Neuronal stem cell (in vitro differentiated cells): Measurements from ENCODE around the gene VSIG10L.
A peak's percentile ranks its signal among the peaks of the same experiment; 100 is the strongest.

Source experiments
- DNase-seq: peaks from one replicate; pipeline ENCODE4 v3.0.0-alpha.2; 2013; ENCODE audit warnings: low spot score
- H2AFZ ChIP-seq: one replicate; pipeline ENCODE4 v1.6.1; 2013; ENCODE audit warnings: mild to moderate bottlenecking, low read length, inconsistent platforms
- H2AK5ac ChIP-seq: 2 replicates; pipeline ENCODE4 v1.6.1; 2013; ENCODE audit warnings: low read depth, mild to moderate bottlenecking, inconsistent platforms, low read length, moderate library complexity, mixed read lengths
- H2BK120ac ChIP-seq: 2 replicates; pipeline ENCODE4 v1.6.1; 2013; ENCODE audit warnings: low read depth, mild to moderate bottlenecking, inconsistent platforms, low read length, moderate library complexity, mixed read lengths
- H2BK12ac ChIP-seq: one replicate; pipeline ENCODE4 v1.6.1; 2013; ENCODE audit warnings: low read length, inconsistent platforms
- H2BK15ac ChIP-seq: 2 replicates; pipeline ENCODE4 v1.6.1; 2013; ENCODE audit warnings: mild to moderate bottlenecking, low read length, inconsistent platforms, mixed read lengths
- H2BK5ac ChIP-seq: one replicate; pipeline ENCODE4 v1.6.1; 2013; ENCODE audit warnings: inconsistent platforms, mild to moderate bottlenecking, low read length, moderate library complexity
- H3K14ac ChIP-seq: one replicate; pipeline ENCODE4 v1.6.1; 2013; ENCODE audit warnings: low read length, inconsistent platforms
- H3K18ac ChIP-seq: 2 replicates; pipeline ENCODE4 v1.6.1; 2013; ENCODE audit warnings: low read length, inconsistent platforms
- H3K23ac ChIP-seq: 2 replicates; pipeline ENCODE4 v1.6.1; 2013; ENCODE audit warnings: low read depth, mild to moderate bottlenecking, mixed read lengths, low read length, inconsistent platforms; ENCODE audit not compliant: poor library complexity
- H3K27ac ChIP-seq: replicated peaks from 3 replicates; pipeline ENCODE4 v1.5.1; 2013; ENCODE audit warnings: low read length, inconsistent platforms
- H3K27me3 ChIP-seq, 3 experiments: 2 replicates each; pipeline ENCODE4 v1.6.1; 2013; ENCODE audit warnings: low read length in 3 of 3, mild to moderate bottlenecking in 2 of 3, inconsistent platforms in 1 of 3, low read depth in 1 of 3, mixed read lengths in 1 of 3, moderate library complexity in 1 of 3; ENCODE audit not compliant: control insufficient read depth in 3 of 3, insufficient read depth in 3 of 3
- H3K36me3 ChIP-seq, 2 donors: replicated peaks in 1 of 2; 2 replicates each; pipeline ENCODE4 v1.6.1; 2013; ENCODE audit warnings: low read length in 2 of 2; ENCODE audit not compliant: control insufficient read depth in 2 of 2, insufficient read depth in 2 of 2
- H3K4ac ChIP-seq: 2 replicates; pipeline ENCODE4 v1.6.1; 2013; ENCODE audit warnings: inconsistent platforms, mild to moderate bottlenecking, low read length, moderate library complexity
- H3K4me1 ChIP-seq, 2 donors: 1 replicate in 1 of 2; 2 replicates in 1 of 2; pipeline ENCODE4 v1.6.1; 2013; ENCODE audit warnings: low read length in 2 of 2, low read depth in 1 of 2; ENCODE audit not compliant: control insufficient read depth in 2 of 2, insufficient read depth in 1 of 2
- H3K4me2 ChIP-seq: one replicate; pipeline ENCODE4 v1.6.1; 2013; ENCODE audit warnings: mild to moderate bottlenecking, low read length, inconsistent platforms; ENCODE audit not compliant: insufficient read depth, poor library complexity, severe bottlenecking
- H3K4me3 ChIP-seq, 2 donors: 2 replicates each; pipeline ENCODE4 v1.5.1; 2013; ENCODE audit warnings: low read length in 2 of 2, mild to moderate bottlenecking in 2 of 2, inconsistent platforms in 1 of 2, moderate library complexity in 1 of 2
- H3K79me1 ChIP-seq: one replicate; pipeline ENCODE4 v1.6.1; 2013; ENCODE audit warnings: low read depth, mild to moderate bottlenecking, inconsistent platforms, low read length, moderate library complexity
- H3K9ac ChIP-seq: one replicate; pipeline ENCODE4 v1.6.1; 2013; ENCODE audit warnings: mild to moderate bottlenecking, low read depth, low read length, inconsistent platforms; ENCODE audit not compliant: poor library complexity
- H3K9me3 ChIP-seq, 2 donors: replicated peaks in 1 of 2; 2 replicates each; pipeline versions ENCODE3 to v1.6.1; 2013; ENCODE audit warnings: low read length in 2 of 2, mild to moderate bottlenecking in 2 of 2, inconsistent platforms in 1 of 2, low read depth in 1 of 2, mixed read lengths in 1 of 2, moderate library complexity in 1 of 2; ENCODE audit not compliant: control insufficient read depth in 2 of 2, insufficient read depth in 1 of 2
- H4K8ac ChIP-seq: one replicate; pipeline ENCODE4 v1.6.1; 2013; ENCODE audit warnings: low read depth, mild to moderate bottlenecking, inconsistent platforms, low read length, moderate library complexity
- H4K91ac ChIP-seq: one replicate; pipeline ENCODE4 v1.6.1; 2013; ENCODE audit warnings: low read length, low read depth, mild to moderate bottlenecking, inconsistent platforms; ENCODE audit not compliant: poor library complexity
- WGBS, 2 donors: extraction: QIAGEN DNeasy Blood & Tissue Kit; methylation state at CpG; one replicate each; pipeline ENCODE4 v1.1.7; 2013; ENCODE audit warnings: missing lambda C conversion rate in 2 of 2, mixed read lengths in 1 of 2; ENCODE audit not compliant: insufficient read length in 2 of 2, insufficient replicate concordance in 1 of 2; ENCODE audit errors: extremely low coverage in 2 of 2; 5-methylcytosine and 5-hydroxymethylcytosine counted together

The VSIG10L gene

DNA sequence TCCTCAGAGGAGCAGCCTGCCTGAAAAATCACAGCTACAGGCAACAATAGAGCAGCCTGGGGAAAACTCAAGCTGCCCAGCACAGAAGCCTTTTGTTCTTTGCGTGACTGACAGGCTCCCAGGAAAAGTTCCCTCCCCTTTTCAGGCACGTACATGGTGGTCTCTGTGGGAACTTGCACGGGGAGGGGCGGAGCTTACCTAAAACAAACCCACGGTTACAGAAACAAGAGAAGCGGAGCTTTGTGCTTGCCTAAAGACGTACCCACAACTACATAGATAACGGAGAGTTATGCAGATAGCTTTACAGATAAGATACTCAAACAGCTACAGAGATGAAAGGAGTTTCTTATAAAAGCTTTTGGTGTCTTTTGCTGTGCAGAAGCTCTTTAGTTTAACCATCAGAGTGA is 12.8 kb upstream of the VSIG10L start:
- Histone ChIP-seq H3K18ac (no peak overlapping the region), H3K9me3 (no peaks in the 10 kb centered on the region), H3K9ac (no peak overlapping the region), H2BK12ac (no peak overlapping the region), H3K4me3 (peak overlapping the region in 1 of 2 donors; percentile 28), H3K14ac (no peak overlapping the region), H4K91ac (no peak overlapping the region), H3K79me1 (no peaks in the 10 kb centered on the region), H3K27ac (peak overlapping the region; percentile 68), H2AK5ac (no peak overlapping the region), H2AFZ (peak overlapping the region; percentile 88), H3K27me3 (no peaks in the 10 kb centered on the region), H3K23ac (no peak overlapping the region), H4K8ac (no peak overlapping the region), H3K36me3 (peaks cover 0 to 2% of the 10 kb centered on the region in 2 donors), H3K4ac (no peak overlapping the region), H2BK120ac (no peak overlapping the region), H3K4me1 (peaks cover 9% of the 10 kb centered on the region in 2 donors), H2BK15ac (no peak overlapping the region), H3K4me2 (peak overlapping the region; percentile 51), H2BK5ac (no peak overlapping the region)
- no CpG with 5 or more reads among the region's 8 CpGs for WGBS, 2 donors
- DNase-seq, result peak; percentile 87

DNA sequence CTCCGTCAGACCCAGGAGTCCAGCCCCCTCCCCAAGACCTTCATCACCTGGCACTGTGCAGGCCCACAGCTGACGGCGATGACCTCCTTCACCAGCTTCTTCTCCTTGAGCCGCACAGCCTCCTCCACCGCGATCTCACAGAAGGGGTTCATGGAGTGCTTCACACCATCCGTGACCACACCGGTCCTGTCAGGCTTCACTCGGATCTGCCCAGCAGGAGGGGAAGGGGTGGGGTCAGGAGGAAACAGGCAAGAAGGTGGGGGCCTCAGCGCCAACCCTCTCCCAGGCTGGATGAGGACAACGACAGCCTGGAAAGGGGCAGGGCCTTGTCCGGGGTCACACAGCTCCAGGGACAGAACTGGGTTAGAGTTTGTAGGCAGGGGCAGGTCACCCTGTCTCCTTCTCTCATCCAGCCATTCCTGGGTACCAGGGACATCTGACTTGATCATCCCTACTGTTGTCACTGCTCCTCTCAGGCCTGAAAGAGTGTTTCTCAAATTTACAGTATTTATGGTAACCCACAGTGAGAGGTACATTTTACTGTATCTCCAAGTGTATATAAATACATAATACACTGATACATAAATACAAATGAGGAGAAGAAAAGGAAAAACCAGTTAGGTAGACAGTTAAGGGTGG is 12.3 kb upstream of the VSIG10L start:
- Histone ChIP-seq H4K91ac (no peak overlapping the region), H3K36me3 (peaks cover 0 to 2% of the 10 kb centered on the region in 2 donors), H3K9me3 (no peaks in the 10 kb centered on the region), H3K9ac (peak overlapping the region; percentile 83), H3K4ac (peak overlapping the region; percentile 13), H2AFZ (peak overlapping the region; percentile 65), H3K18ac (peak overlapping the region; percentile 94), H3K23ac (peak overlapping the region; percentile 8), H3K79me1 (no peaks in the 10 kb centered on the region), H3K4me1 (peaks cover 9% of the 10 kb centered on the region in 2 donors), H3K4me2 (peak overlapping the region; percentile 51), H3K14ac (no peak overlapping the region), H2BK12ac (peak overlapping the region; percentile 59), H3K27me3 (no peaks in the 10 kb centered on the region), H3K27ac (peak overlapping the region; percentile 68), H2BK15ac (peak overlapping the region; percentile 93), H3K4me3 (peak overlapping the region; percentile 16 to 32), H2AK5ac (peak overlapping the region; percentile 95), H2BK5ac (peak overlapping the region; percentile 97), H4K8ac (no peak overlapping the region), H2BK120ac (no peak overlapping the region)
- DNase-seq, result no peak
- no CpG with 5 or more reads among the region's 12 CpGs for WGBS, 2 donors

DNA sequence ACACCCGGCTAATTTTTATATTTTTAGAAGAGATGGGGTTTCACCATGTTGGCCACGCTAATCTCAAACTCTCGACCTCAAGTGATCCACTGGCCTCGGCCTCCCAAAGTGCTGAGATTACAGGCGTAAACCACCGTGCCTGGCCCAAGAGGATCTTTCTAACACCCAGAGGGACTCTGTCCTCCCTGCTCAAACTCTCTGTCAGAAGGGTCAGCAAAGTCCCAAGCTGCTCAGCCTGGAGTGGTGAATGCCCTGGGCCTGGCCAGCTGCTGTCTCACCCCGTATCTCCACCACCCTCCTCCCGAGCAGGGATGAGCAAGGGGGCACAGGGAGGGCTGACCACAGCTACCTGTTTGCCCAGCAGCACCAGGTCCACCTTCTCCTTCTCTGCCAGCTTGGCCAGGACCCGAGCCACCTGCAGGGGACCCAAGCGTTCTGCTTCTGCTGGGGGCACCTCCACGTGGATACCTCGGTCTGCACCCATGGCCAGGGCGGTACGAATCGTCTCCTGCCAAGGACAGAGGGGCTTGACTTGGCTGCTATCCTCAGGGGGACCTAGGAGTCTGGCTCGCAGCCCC is 10.9 kb upstream of the VSIG10L start:
- WGBS, 2 donors, result no CpG with 5 or more reads among the region's 16 CpGs
- Histone ChIP-seq H3K27ac (no peak overlapping the region), H2BK120ac (no peak overlapping the region), H3K18ac (peak overlapping the region; percentile 88), H2AFZ (no peak overlapping the region), H3K79me1 (no peaks in the 10 kb centered on the region), H3K36me3 (peaks cover 2 to 3% of the 10 kb centered on the region in 2 donors), H2BK5ac (no peak overlapping the region), H2AK5ac (peak overlapping the region; percentile 77), H4K8ac (no peak overlapping the region), H3K9ac (no peak overlapping the region), H2BK12ac (peak overlapping the region; percentile 5), H3K4me1 (peaks cover 9% of the 10 kb centered on the region in 2 donors), H3K23ac (no peak overlapping the region), H3K4ac (peak overlapping the region; percentile 43), H3K4me2 (no peak overlapping the region), H3K9me3 (no peaks in the 10 kb centered on the region), H3K4me3 (no peak overlapping the region), H2BK15ac (peak overlapping the region; percentile 71), H3K27me3 (no peaks in the 10 kb centered on the region), H4K91ac (no peak overlapping the region), H3K14ac (no peak overlapping the region)
- no peak for DNase-seq

DNA sequence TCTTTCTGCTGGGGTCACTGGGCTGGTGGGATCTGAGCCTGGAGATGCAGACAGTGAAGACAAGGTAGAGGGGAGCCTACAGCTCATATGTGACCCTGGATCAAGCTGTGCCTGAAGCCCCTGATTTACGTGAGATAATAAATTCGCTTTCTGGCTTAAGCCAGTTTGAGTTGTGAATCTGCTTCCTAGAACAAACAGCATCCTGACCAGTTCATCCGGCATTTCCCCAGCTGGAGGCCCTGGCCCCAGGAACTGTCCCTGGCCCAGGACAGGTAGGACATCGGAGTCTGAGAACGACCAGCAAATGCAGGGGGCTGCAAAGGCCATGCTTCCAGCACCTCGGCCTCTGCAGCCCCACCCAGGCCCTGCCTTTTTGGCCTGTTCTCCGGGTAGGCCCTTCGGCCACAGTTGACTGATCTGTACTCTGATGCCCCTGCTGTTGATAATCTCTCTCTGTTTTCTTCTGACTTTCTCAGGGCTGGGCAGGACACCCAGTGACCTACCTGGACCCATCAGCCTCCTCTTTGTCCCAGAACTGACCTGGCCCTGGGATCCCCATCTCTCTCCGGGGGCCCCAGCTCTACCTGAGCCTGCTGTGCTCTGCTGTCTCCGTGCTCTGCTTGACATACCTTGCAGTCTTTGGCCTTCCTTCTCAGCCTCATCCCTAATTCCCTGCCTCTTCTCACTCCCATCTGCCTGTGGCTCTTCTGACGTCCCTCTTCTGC is 9.5 kb upstream of the VSIG10L start:
- no peak overlapping the region for H3K27ac ChIP-seq
- H3K23ac ChIP-seq, result no peak overlapping the region
- no peaks in the 10 kb centered on the region for H3K27me3 ChIP-seq
- H3K18ac ChIP-seq, result peak overlapping the region; percentile 18
- H2BK12ac ChIP-seq, result no peak overlapping the region
- H3K36me3 ChIP-seq, result peaks cover 2 to 6% of the 10 kb centered on the region in 2 donors
- H3K4me1 ChIP-seq, result peaks cover 9% of the 10 kb centered on the region in 2 donors
- no peak for DNase-seq
- no peaks in the 10 kb centered on the region for H3K79me1 ChIP-seq
- H3K4me2 ChIP-seq, result no peak overlapping the region
- no CpG with 5 or more reads among the region's 11 CpGs for WGBS, 2 donors
- no peak overlapping the region for H2BK120ac ChIP-seq
- H2BK15ac ChIP-seq, result no peak overlapping the region
- H2BK5ac ChIP-seq, result peak overlapping the region; percentile 77
- H3K9ac ChIP-seq, result no peak overlapping the region
- no peak overlapping the region for H4K91ac ChIP-seq
- H2AK5ac ChIP-seq, result peak overlapping the region; percentile 66
- H3K9me3 ChIP-seq, result no peaks in the 10 kb centered on the region
- no peak overlapping the region for H4K8ac ChIP-seq
- no peak overlapping the region for H3K4ac ChIP-seq
- H3K14ac ChIP-seq, result no peak overlapping the region
- no peak overlapping the region for H2AFZ ChIP-seq
- H3K4me3 ChIP-seq, result no peak overlapping the region
